ENCODE results near the gene JMJD1C.
"Not testable (repeated sequence)": the region's sequence is repeated elsewhere in the genome, so short reads cannot be mapped to it uniquely, and the experiment has no call there.

The JMJD1C gene

DNA sequence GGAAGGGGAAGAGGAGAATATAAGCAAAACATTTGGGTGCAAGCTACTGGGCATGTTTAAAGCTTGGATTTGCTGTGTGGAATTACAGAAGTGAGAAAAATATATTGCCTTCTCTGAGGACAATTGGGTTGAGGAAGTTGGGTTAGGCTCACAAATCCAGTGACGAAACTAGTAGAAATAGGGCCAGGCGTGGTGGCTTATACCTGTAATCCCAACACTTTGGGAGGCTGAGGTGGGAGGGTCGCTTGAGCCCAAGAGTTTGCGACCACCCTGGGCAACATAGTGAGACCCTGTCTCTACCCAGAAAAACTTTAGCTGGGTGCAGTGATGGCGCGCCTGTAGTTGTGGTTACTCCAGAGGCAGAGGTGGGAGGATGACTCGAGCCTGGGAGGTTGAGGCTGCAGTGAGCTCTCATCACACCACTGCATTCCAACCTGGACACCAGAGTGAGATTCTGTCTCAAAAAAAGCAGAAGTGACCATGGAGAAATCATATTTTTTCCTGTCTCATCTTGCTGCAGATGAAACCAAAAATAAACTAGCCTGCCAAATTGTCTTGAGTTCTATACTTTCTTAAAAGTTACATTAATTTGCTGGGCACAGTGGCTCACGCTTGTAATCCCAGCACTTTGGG lies 310.3 kb downstream of the JMJD1C start:
- DNase-seq, result no peak

DNA sequence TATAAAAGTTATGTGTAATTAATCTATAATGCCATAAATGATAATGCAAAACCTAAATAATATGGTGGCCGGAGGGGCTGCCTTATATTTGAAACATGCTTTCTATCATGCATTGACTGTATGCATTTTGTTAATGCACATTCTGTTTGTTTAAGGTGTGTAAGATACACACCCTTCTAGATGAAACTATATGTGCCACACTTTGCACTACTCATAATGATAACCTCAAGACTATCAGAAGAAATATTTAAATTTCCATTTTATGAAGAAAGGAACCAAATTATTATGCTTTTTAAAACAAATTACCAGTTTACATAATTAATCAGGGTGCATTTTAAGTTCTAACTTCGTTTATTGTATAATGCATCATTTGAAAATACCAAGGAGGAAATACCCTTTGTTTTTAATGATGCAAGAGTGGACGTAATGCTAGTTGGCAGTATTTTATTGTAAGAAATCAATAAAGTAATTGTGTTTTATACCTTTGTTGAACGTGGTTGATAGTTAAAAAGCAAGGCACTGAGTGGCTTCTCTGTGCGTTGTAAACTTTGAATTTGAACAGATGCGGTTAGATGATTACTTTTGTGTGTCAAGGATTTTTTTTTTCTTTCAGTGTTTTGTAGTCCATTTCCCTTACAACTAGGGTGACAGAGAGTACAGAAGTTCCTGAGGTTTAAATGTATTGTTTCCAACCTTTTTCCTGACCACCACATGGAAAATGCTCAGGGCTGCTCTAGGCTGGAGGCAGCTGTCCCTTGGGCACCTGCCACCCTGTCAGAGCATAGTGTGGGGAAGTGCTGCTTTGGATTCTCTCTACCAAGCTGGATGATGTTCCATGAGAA lies 311.0 kb downstream of the JMJD1C start:
- no peak for DNase-seq

DNA sequence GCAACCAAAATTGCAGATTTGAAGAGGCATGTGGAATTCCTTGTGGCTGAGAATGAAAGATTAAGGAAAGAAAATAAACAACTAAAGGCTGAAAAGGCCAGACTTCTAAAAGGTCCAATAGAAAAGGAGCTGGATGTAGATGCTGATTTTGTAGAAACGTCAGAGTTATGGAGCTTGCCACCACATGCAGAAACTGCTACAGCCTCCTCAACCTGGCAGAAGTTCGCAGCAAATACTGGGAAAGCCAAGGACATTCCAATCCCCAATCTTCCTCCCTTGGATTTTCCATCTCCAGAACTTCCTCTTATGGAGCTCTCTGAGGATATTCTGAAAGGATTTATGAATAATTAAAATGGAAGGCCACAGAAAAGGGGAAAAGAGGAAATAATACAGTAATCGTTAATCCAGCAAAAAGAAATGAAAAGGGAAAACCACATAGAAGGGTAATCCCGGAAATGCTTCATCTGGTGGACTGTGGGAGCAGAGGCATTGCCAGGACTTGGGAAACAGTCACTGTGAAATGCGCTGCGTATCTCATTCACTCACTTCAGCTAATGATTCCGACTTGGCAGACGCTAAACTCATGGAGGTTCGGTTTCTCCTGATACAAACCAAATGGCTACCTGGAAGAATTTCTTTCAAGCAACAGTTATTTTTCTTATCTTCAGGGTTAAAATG lies 311.8 kb downstream of the JMJD1C start:
- not testable (repeated sequence) for DNase-seq

DNA sequence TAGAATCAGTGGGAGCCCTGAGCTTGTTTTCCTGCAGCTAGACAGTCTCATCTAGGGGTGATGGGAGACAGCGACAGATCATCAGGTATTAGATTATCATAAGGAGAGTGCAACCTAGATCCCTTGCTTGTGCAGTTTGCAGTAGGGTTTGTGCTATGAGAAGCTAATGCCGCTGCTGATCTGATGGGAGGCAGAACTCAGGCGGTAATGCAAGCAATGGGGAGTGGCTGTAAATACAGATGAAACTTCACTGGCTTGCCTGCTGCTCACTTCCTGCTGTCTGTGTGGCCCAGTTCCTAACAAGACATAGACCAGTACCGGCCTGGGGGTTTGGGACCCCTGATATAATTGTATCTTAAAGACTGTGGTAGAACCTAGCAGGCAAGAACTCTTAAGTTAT lies 315.0 kb downstream of the JMJD1C start:
- DNase-seq, result no peak

DNA sequence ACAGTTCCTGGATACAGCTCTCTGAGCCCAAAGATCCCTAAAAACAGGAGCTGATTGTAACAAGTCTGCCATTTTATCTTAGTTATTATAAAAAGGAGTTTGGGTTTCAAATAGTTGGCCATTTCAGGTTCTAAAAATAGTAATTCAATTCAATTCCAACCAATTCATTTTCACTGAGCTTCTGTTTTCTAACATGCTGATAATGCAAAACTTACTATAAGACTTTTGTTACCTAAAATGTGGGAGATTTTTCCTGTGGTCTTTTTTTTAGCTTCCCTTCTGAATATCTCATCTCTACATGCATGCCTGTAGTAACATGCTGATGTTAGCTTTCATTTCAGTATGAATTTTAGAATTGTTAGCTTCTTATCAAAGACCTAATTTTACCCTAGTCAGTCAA lies 319.3 kb downstream of the JMJD1C start:
- DNase-seq, result no peak

DNA sequence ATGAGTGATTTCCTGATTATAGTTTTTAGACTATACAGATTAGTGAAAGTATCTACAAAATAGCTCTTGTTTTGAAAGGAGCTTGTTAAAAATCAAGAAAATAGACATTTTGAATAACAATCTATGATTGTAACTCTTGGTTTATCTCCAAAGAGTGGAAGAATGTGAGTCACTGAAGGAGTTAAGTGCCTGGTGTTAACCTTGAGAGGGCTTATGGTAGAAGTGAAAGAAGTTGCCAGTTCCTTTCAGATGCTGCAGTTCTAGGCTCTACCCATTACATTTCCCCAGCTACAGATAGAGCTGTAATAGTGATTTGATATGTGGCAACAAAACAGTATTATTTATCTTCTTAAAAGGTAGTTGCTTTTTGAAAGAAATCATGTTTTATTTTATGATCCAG lies 320.0 kb downstream of the JMJD1C start:
- no peak for DNase-seq

DNA sequence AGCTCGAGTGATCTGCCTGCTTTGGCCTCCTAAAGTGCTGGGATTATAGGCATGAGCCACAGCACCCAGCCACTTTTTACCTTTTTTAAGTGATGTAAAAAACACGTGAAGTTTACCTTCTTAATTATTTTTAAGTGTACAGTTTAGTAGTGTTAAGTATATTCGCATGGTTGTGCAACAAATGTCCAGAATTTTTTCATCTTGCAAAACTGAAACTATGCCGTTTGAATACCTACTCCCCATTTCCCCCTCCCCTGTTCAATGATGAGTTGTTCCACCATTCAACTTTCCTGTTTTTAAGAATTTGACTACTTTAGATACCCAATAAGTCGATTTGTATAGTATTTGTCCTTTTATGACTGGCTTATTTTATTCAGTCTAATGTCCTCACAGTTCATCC lies 321.8 kb downstream of the JMJD1C start:
- DNase-seq, result no peak

- no peak for DNase-seq
Observed at GRCh38 chr10:63142136-63142535, 323.6 kb downstream of the JMJD1C start.

GRCh38 chr10:63140077-63140476 lies 325.7 kb downstream of the JMJD1C start:
- no peak for DNase-seq

- no peak for DNase-seq
Observed at GRCh38 chr10:63137306-63137705, 328.5 kb downstream of the JMJD1C start.

GRCh38 chr10:63133821-63134557 lies 331.8 kb downstream of the JMJD1C start:
- no peak for DNase-seq

GRCh38 chr10:63133056-63133820 lies 332.5 kb downstream of the JMJD1C start, which contains the start of gene NRBF2:
Gene NRBF2 (plus strand): TSS chr10:63133328. CDS start chr10:63133471, 143 bp downstream.
- peak; percentile 80 for DNase-seq

- DNase-seq, result no peak
Observed at GRCh38 chr10:63132651-63133055, 333.1 kb downstream of the JMJD1C start.

DNA sequence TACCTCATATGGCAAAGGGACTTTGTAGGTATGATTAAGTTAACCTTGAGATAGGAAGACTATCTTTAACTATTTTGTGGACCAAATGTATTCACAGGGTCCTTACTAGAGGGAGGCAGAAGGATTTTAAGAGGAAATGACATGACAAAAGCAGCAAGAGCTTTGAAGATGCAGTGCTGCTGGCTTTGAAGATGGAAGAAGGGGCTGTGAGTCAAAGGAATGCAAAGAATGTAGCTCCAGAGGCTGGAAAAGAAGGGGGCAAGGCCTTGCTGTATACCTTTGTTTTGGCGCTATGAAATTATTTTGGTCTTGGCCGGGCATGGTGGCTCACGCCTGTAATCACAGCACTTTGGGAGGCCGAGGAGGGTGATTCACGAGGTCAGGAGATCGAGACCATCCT lies 335.9 kb downstream of the JMJD1C start:
- DNase-seq, result no peak

GRCh38 chr10:63128443-63128842 lies 337.3 kb downstream of the JMJD1C start:
- no peak for DNase-seq

- no peak for DNase-seq
Observed at GRCh38 chr10:63125459-63125858, 340.3 kb downstream of the JMJD1C start.

DNA sequence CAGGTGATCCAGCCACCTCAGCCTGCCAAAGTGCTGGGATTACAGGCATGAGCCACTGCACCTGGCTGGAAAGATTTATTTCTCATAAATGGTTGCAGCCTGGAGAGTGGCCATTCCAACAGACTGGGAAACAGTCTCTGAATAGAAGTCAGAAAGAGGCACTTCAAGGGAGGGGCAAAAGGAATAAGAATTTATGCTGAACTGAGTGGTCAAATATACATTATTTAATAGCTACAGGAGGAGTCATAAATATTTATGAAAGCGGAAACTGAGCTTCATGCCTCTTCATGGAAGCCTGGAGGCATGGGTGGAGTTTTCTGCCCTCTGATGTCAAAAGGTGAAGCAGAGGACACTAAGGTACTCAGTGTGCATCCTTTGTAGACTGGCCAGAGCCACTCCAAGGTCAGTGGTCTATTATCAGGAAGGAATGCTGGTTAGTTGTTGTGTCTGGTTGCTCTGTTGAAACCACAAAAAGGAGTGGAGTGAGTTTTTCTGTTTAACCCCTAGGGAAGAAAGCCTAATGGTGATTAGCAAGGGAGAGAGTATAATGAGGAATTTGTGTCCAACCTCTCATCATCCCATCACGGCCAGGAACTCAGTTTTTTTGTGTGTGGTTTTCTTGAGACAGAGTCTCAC lies 341.9 kb downstream of the JMJD1C start:
- DNase-seq, result no peak

DNA sequence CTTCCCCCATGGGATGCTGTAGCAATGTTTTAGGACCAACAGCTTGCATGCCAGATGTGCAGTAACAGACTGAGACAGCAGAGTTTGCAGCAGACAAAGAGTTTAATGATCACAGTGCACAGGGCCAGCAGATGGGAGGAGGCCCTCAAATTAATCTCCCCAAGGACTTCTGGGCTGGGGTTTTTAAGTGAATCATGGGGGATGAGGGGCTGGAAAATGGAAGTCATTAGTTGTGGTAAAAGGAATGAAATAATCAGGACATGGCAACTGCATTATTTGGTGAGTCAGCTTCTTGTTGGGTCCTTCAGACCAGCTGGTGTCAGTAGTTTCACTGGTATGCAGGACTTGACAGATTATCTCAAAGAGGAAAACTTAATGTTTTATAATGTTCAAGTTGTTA lies 345.2 kb downstream of the JMJD1C start:
- DNase-seq, result no peak

DNA sequence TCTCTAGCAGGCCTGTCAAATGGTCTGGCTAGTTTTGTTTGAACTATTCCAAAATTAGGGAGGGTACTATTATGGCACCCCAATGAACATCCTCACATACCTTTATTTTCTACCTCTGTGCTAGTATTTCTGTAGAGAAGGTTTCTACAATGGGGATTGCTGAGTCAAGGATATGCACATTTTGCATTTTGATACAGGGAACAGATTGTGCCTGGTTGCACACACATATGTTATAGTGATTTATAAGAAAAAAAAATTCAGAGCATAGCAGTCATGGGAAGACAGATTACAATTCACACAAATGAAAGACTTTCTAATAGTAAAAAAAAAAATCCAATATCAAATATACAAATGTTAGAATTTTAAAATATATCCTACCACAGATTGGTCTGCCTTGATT lies 346.7 kb downstream of the JMJD1C start:
- DNase-seq, result no peak

Measured in SHP77 treated with DMSO at 0.1 percent for 48 hours (cell line).